ENCODE results near the gene PPP2R5A. TPM values are rescaled to one million over a fixed set of nuclear protein-coding genes. Genes with fewer than 3 reads are reported as not detected.
A peak's percentile ranks its signal among the peaks of the same experiment; 100 is the strongest.

PPP2R5A gene
- total and polyA plus RNA-seq, 10 donors: 34.9 to 82.5 (median 68.7) TPM

DNA sequence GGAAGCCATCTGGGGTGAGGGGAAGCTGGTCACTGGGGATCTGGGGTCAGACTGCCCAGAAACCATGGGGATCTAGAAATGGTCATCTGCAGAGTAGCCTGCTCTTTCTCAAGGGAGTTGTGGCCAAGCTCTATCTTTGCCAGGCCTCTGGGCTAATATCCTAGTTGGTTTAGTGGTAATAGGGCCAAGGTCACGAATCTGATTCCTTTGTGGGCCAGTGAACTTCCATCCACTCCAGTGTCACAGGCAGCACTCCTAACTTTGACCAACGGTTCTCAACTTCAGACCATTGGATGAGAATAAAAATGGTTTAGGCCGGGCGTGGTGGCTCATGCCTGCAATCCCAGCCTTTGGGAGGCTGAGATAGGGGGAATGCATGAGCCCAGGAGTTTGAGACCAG lies 28.1 kb upstream of the PPP2R5A start:
- Histone ChIP-seq H3K36me3 (no peaks in the 10 kb centered on the region), H3K9me3 (no peaks in the 10 kb centered on the region), H3K4me3 (peak overlapping the region in 1 of 8 donors; percentile 42), H3K4me1 (peaks cover 16 to 52% (median 35%) of the 10 kb centered on the region in 6 donors), H3K27me3 (replicated peaks in 1 of 7) (no peaks in the 10 kb centered on the region), H3K27ac (peak overlapping the region in 7 of 8 donors; percentile 11 to 91 (median 84))
- TF ChIP-seq POLR2AphosphoS5 (IDR thresholded peaks at IDR 0.05) (no peak), POLR2A (IDR thresholded peaks at IDR 0.05) (no peak), CTCF (IDR thresholded peaks at IDR 0.05 in 8 of 11, conservative IDR thresholded peaks at IDR 0.05 in 3 of 11) (no peak)
- intact Hi-C loops (cut with DNase I; ENCODE audit: low total_unique reads): no loop called here
- no peak for DNase-seq
- 68 to 92% (median 87%) methylated on average over 4 of the region's 4 CpGs for WGBS, 5 donors

DNA sequence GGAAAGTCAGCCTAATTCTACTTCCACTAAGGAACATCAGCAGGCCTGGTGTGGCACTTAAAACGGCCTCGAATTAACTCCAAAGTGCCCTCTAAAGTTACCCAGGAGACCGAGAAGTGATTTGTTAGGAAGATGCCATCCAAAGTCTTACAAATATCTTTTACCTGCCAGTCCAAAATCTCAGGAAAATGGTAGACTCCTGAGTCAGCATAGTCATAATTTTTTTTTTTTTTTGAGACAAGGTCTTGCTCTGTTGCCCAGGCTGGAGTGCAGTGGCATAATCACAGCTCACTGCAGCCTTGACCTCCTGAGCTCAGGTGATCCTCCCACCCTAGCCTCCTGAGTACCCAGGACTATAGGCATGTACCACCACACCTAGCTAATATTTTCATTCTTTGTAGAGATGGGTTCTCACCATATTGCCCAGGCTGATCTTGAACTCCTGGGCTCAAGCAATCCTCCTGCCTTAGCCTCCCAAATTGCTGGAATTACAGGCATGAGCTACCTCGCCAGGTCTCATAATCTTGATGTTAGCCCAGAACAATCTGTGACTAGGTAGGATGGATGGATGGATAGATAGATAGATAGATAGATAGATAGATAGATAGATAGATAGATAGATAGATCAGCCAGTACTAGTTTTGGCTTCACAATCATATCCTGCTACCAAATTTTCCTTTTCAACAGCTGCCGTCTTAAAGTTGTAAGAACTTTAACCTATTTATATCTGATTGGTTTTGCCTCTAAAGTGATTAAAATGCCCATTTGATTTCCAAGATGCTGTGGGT lies 25.3 kb upstream of the PPP2R5A start:
- Histone ChIP-seq H3K4me1 (peaks cover 11 to 34% (median 23%) of the 10 kb centered on the region in 6 donors), H3K36me3 (no peaks in the 10 kb centered on the region), H3K9me3 (no peaks in the 10 kb centered on the region), H3K27ac (no peak overlapping the region), H3K27me3 (replicated peaks in 1 of 7) (no peaks in the 10 kb centered on the region), H3K4me3 (no peak overlapping the region)
- DNase-seq: no peak
- intact Hi-C loops (cut with DNase I; ENCODE audit: low total_unique reads): no loop called here
- TF ChIP-seq POLR2A (IDR thresholded peaks at IDR 0.05) (no peak), CTCF (IDR thresholded peaks at IDR 0.05 in 8 of 11, conservative IDR thresholded peaks at IDR 0.05 in 3 of 11) (no peak), POLR2AphosphoS5 (IDR thresholded peaks at IDR 0.05) (no peak)
- 86 to 96% (median 92%) methylated on average over 5 of the region's 5 CpGs for WGBS, 5 donors

DNA sequence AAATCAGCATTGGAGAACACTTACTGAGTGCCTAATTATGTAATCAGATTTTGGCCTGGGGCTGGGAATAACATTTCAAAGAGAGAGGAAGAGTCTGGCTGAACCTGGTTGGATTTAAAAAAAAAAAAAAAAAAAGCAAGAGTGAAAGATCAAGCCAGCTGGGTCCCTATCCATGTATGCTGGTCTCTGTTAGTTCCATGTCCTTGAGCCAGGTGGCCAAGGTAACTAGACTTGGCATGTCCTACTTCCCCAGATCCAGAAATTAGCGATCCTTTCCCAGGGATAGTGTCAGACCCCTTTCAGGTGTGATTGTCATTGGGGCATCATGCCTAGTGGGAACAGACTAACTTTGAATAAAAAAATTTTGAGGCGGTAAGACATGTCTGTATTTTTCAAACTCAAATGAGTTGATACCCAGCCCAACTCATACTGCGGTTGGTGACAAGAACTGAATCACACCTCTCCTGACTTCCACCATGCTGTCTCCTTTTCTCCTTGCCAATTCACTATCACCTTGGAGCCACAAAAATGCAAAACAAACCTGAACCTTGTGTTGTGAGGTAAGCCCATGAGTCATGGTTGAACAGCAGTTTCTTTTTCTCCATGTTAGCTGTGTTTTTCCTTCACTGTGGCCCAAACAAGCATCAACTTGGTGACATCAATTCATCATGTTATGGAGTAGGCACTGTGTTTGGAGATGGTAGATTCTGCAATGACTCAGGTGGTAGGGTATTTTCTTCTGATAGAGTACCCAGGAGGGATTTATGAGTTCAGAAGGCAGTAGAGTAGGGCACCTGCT lies 24.5 kb upstream of the PPP2R5A start:
- H3K9me3 ChIP-seq: no peaks in the 10 kb centered on the region
- no peak for DNase-seq
- peaks cover 2 to 26% (median 14%) of the 10 kb centered on the region in 6 donors for H3K4me1 ChIP-seq
- no peaks in the 10 kb centered on the region for H3K36me3 ChIP-seq
- intact Hi-C loops (cut with DNase I; ENCODE audit: low total_unique reads): no loop called here
- H3K4me3 ChIP-seq: no peak overlapping the region
- no peak for TF ChIP-seq POLR2A (IDR thresholded peaks at IDR 0.05)
- TF ChIP-seq CTCF (IDR thresholded peaks at IDR 0.05 in 8 of 11, conservative IDR thresholded peaks at IDR 0.05 in 3 of 11): no peak
- TF ChIP-seq POLR2AphosphoS5 (IDR thresholded peaks at IDR 0.05): no peak
- peak overlapping the region in 1 of 8 donors; percentile 39 for H3K27ac ChIP-seq
- 92 to 96% (median 94%) methylated on average over 3 of the region's 3 CpGs for WGBS, 5 donors
- H3K27me3 ChIP-seq (replicated peaks in 1 of 7): no peaks in the 10 kb centered on the region

All from spleen (tissue), 11 donors.